GM12878 (cell line): ENCODE data around the gene ARHGAP6. TPM values are rescaled to one million over a fixed set of nuclear protein-coding genes. Genes with fewer than 3 reads are reported as not detected.

Source experiments
- ATAC-seq: fragments of 200-7000 bp; cut with Tn5 transposase; 3 replicates; pipeline ENCODE4 v1.9.1; 2020; ENCODE audit warnings: mild to moderate bottlenecking, moderate library complexity
- BruUV-seq: library from RNA; stranded (reverse); fragments of 400-500 nt; replicated peaks from 2 replicates; lab custom pipeline; 2021; lab: Mats Ljungman, UMichigan
- CTCF ChIA-PET: fragments of 300-600 bp; sonication (Branson Sonifier 250); formaldehyde crosslinking; extraction: SDS; loops from one replicate; lab custom pipeline; 2021; ENCODE audit warnings: inconsistent platforms; lab: Yijun Ruan, JAX
- POLR2A ChIA-PET: fragments of 350-600 bp; formaldehyde crosslinking; extraction: SDS; loops from one replicate; lab custom pipeline; 2021; ENCODE audit warnings: inconsistent platforms; lab: Charles Lee
- RAD21 ChIA-PET: fragments of 300-600 bp; sonication (Branson Sonifier 250); formaldehyde crosslinking; loops from one replicate; lab custom pipeline; 2023; ENCODE audit warnings: antibody characterized with exemption; ENCODE audit not compliant: unreplicated experiment; lab: Charles Lee
- SMC1A ChIA-PET: fragments of 300-600 bp; sonication (Branson Sonifier 250); formaldehyde crosslinking; loops from one replicate; lab custom pipeline; 2023; ENCODE audit not compliant: unreplicated experiment, uncharacterized antibody; lab: Charles Lee
- DNase-seq: peaks from one replicate; pipeline ENCODE4 v3.0.0-alpha.2; 2011; ENCODE audit warnings: low read depth, low spot score
- FAIRE-seq: peaks from 3 replicates; lab custom pipeline; 2011; peaks lifted over from hg19 to GRCh38; lab: Jason Lieb, UNC
- H2AFZ ChIP-seq: 2 replicates; pipeline ENCODE4 v1.6.0; 2011; ENCODE audit warnings: low read depth, low read length, control low read depth; ENCODE audit not compliant: control insufficient read depth
- H3K27ac ChIP-seq: 2 replicates; pipeline ENCODE4 v1.5.1; 2011; ENCODE audit warnings: control low read depth; ENCODE audit not compliant: control insufficient read depth, insufficient read depth
- H3K27me3 ChIP-seq, 2 experiments: replicated peaks in 1 of 2; 2 replicates each; pipeline versions ENCODE4 v1.6.0 to v1.6.1; 2011; ENCODE audit warnings: low read length in 1 of 2; ENCODE audit not compliant: control insufficient read depth in 2 of 2, insufficient read depth in 2 of 2
- H3K36me3 ChIP-seq, 2 experiments: 2 replicates each; pipeline ENCODE4 v1.5.1; 2011; ENCODE audit warnings: low read length in 1 of 2; ENCODE audit not compliant: control insufficient read depth in 2 of 2, insufficient read depth in 2 of 2
- H3K4me1 ChIP-seq: 2 replicates; pipeline ENCODE4 v1.6.1; 2011; ENCODE audit warnings: mild to moderate bottlenecking, low read length, moderate library complexity, mixed read lengths; ENCODE audit not compliant: control insufficient read depth, insufficient read depth
- H3K4me2 ChIP-seq: 2 replicates; pipeline ENCODE4 v1.6.0; 2011; ENCODE audit warnings: control low read depth; ENCODE audit not compliant: control insufficient read depth, insufficient read depth
- H3K4me3 ChIP-seq: fragments of 200-600 bp; sonication (generic); 2 replicates; pipeline ENCODE4 v1.5.1; 2016
- H3K79me2 ChIP-seq: 2 replicates; pipeline ENCODE4 v1.6.0; 2011; ENCODE audit warnings: low read length; ENCODE audit not compliant: control insufficient read depth, insufficient read depth
- H3K9ac ChIP-seq: 2 replicates; pipeline ENCODE4 v1.8.0; 2011; ENCODE audit warnings: low read length, control low read depth, mixed read lengths; ENCODE audit not compliant: control insufficient read depth, insufficient read depth
- H3K9me3 ChIP-seq: replicated peaks from 3 replicates; pipeline ENCODE4 v1.5.1; 2011; ENCODE audit warnings: mild to moderate bottlenecking, low read length; ENCODE audit not compliant: control insufficient read depth, insufficient read depth
- H4K20me1 ChIP-seq: 2 replicates; pipeline ENCODE4 v1.6.0; 2011; ENCODE audit not compliant: control insufficient read depth, insufficient read depth
- BHLHE40 ChIP-seq, 2 experiments: fragments of 450-650 bp in 1 of 2; IDR thresholded peaks; 2 replicates each; pipeline ENCODE4 v1.6.1; 2011 to 2017; ENCODE audit warnings: low read depth in 2 of 2, borderline replicate concordance in 1 of 2, improper control_type of control experiment in 1 of 2, low read length in 1 of 2, mild to moderate bottlenecking in 1 of 2
- CBX5 ChIP-seq: sonication (generic); IDR thresholded peaks from 2 replicates; pipeline ENCODE4 v1.6.1; 2016; ENCODE audit warnings: low read depth, moderate library complexity, mild to moderate bottlenecking, inconsistent platforms
- FOXK2 ChIP-seq: fragments of 450-650 bp; IDR thresholded peaks from 2 replicates; pipeline ENCODE4 v1.6.1; 2017; ENCODE audit warnings: mild to moderate bottlenecking, moderate library complexity
- IKZF2 ChIP-seq, 2 experiments: fragments of 450-650 bp; IDR thresholded peaks; 2 replicates each; pipeline ENCODE4 v1.6.1; 2017; ENCODE audit warnings: mild to moderate bottlenecking in 2 of 2, moderate library complexity in 2 of 2
- NFIC ChIP-seq: IDR thresholded peaks from 2 replicates; pipeline ENCODE4 v1.6.1; 2012; ENCODE audit warnings: low read depth, mild to moderate bottlenecking, inconsistent platforms, low read length, moderate library complexity
- STAT1 ChIP-seq: fragments of 450-650 bp; conservative IDR thresholded peaks from 2 replicates; pipeline ENCODE4 v1.6.1; 2014; ENCODE audit warnings: antibody characterized with exemption, mild to moderate bottlenecking
- ZBTB11 ChIP-seq: fragments of 450-650 bp; formaldehyde crosslinking; IDR thresholded peaks from 2 replicates; pipeline ENCODE4 v1.5.0; 2022; ENCODE audit warnings: mild to moderate bottlenecking, missing genetic modification characterization
- whole genome bisulfite sequencing: methylation state at CpG from one replicate; pipeline ENCODE4 v1.1.6; 2016; ENCODE audit warnings: low lambda C conversion rate; ENCODE audit not compliant: insufficient replicate concordance, insufficient coverage; ENCODE audit errors: missing lambda C conversion rate; 5-methylcytosine and 5-hydroxymethylcytosine counted together
- in situ Hi-C: fragments of 300-500 bp; cut with MboI; formaldehyde crosslinking; loops from 9 replicates; pipeline ENCODE4 v1.14.3; 2018; ENCODE audit warnings: mixed read lengths
- intact Hi-C: fragments of 100-400 bp; cut with micrococcal nuclease; formaldehyde crosslinking; loops from one replicate; pipeline ENCODE4 v1.14.2; 2022; ENCODE audit not compliant: unreplicated experiment
- polyA plus RNA-seq, 11 experiments: library from polyadenylated mRNA; depleted of rRNA in 4 of 11; unstranded in 6 of 11; stranded (reverse) in 5 of 11; fragments of >200 nt; fragmentation: Nextera tagmentation in 4 of 11; fragmentation: Illumina TruSeq in 1 of 11; extraction: Ambion mirVana in 4 of 11; extraction: Trizol in 1 of 11; gene quantifications; 1 replicate in 1 of 11; 2 replicates in 10 of 11; pipeline versions ENCODE4 v1.2.1 to v1.2.3, GENCODE V29; 2011 to 2016; ENCODE audit warnings: inconsistent platforms in 2 of 11, missing spikeins in 2 of 11, low read depth in 1 of 11
- total RNA-seq, 4 experiments: library from RNA; depleted of rRNA in 3 of 4; stranded (reverse); fragments of >200 nt in 3 of 4; fragmentation: Illumina TruSeq in 1 of 4; extraction: Trizol in 1 of 4; gene quantifications; 2 replicates each; pipeline versions ENCODE4 v1.2.1 to v1.2.3, GENCODE V29; 2013 to 2021

Gene ARHGAP6
- total and polyA plus RNA-seq, 10 of the 15 experiments (the other 5 are each of a cell fraction or from before 2014, with no cell fraction given): 0.20 to 1.8 (median 0.76) TPM

GRCh38 chrX:11172415-11172814, 493.3 kb downstream of the ARHGAP6 start:
- Histone ChIP-seq H3K27ac (no peak overlapping the region), H4K20me1 (no peaks in the 10 kb centered on the region), H2AFZ (no peak overlapping the region), H3K4me1 (no peaks in the 10 kb centered on the region), H3K79me2 (no peaks in the 10 kb centered on the region), H3K9ac (no peak overlapping the region), H3K27me3 (no peaks in the 10 kb centered on the region), H3K4me3 (no peak overlapping the region), H3K9me3 (no peaks in the 10 kb centered on the region), H3K36me3 (no peaks in the 10 kb centered on the region), H3K4me2 (no peak overlapping the region)
- intact Hi-C loops: no loop called here
- ChIA-PET SMC1A (interaction anchor here (0.6 to 1.7 kb wide), 2 partner anchors 9 to 440 kb away, joined by 3 to 4 read pairs; no protein-coding TSS in a partner anchor), POLR2A (interaction anchor here (0.9 kb wide), 1 partner anchor 9 kb away, joined by 3 read pairs; no protein-coding TSS in a partner anchor), CTCF (no interaction called here), RAD21 (no interaction called here)
- no peak for FAIRE-seq
- in situ Hi-C loops: no loop called here
- no TSS peak for BruUV-seq
- 51% methylated on average over 4 of the region's 4 CpGs for WGBS
- no peak for ATAC-seq
- TF ChIP-seq CBX5: no peak
- TF ChIP-seq NFIC: no peak
- TF ChIP-seq IKZF2 (IDR thresholded peaks at IDR 0.05): no peak
- no peak for TF ChIP-seq ZBTB11 (CRISPR knock-in tag)
- no peak for TF ChIP-seq FOXK2
- no peak for TF ChIP-seq STAT1
- TF ChIP-seq BHLHE40 (IDR thresholded peaks at IDR 0.05; ENCODE audit: borderline replicate concordance in 1 of 2, low read depth in 2 of 2, low read length in 1 of 2): no peak
- no peak for DNase-seq
